Rectal smooth muscle tissue (tissue), 1 donor: ENCODE results near the gene SH3TC2.
"Not testable (repeated sequence)": the region's sequence is repeated elsewhere in the genome, so short reads cannot be mapped to it uniquely, and the experiment has no call there.

Experiments used
- H3K27ac ChIP-seq: one replicate; pipeline ENCODE4 v1.7.0; 2013; ENCODE audit warnings: low read depth, low read length, inconsistent platforms
- H3K27me3 ChIP-seq: one replicate; pipeline ENCODE4 v1.7.0; 2013; ENCODE audit warnings: low read length; ENCODE audit not compliant: control insufficient read depth, insufficient read depth
- H3K36me3 ChIP-seq: one replicate; pipeline ENCODE4 v1.7.0; 2013; ENCODE audit warnings: low read length; ENCODE audit not compliant: control insufficient read depth, insufficient read depth
- H3K4me1 ChIP-seq: one replicate; pipeline ENCODE4 v1.7.0; 2013; ENCODE audit warnings: low read length; ENCODE audit not compliant: control insufficient read depth, insufficient read depth
- H3K4me3 ChIP-seq: one replicate; pipeline ENCODE4 v1.7.0; 2013; ENCODE audit warnings: low read length
- H3K9ac ChIP-seq: one replicate; pipeline ENCODE4 v1.7.0; 2013; ENCODE audit warnings: low read length

Gene SH3TC2

DNA sequence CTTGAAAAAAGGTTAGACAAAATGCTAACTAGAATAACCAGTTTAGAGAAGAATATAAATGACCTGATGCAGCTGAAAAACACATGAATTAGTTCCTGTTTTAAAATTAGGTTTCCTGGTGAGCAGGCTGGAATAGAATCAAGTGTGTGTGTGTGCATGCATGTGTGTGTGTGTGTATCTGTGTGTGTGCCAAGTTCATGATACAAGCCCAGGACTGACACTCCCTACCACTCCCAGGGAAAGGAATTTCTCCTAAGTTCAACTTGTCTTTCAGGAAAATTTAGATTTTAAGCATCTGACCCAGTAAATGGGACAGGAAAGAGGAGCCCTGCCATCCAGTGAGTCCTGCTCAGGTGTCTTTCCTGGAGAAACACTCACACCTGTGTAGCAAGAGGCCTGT, 11.2 kb upstream of the SH3TC2 start:
- H3K27ac ChIP-seq, H3K36me3 ChIP-seq, H3K4me3 ChIP-seq, H3K27me3 ChIP-seq, H3K9ac ChIP-seq, H3K4me1 ChIP-seq: not testable (repeated sequence)

DNA sequence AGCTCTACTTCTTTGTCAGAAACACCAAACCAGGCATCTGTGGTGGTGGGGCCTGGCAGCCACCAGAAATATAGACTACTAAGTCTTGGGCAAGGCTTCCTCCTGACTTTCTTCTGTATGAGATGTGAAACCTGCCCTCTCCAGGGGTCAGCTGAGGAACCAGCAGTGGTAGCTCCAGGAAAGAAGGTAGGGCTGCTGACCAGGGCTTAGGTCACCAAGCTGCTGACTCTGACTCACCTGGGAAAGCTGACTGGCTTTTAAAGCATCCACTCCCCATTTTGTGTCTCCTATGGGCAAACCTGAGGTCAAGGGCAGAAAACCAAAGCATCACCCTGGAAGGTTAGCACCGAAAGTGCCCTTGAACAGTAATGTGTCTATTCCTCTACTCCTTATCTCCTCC, 10.4 kb upstream of the SH3TC2 start:
- Histone ChIP-seq H3K27ac (no peak overlapping the region), H3K27me3 (no peaks in the 10 kb centered on the region), H3K9ac (no peak overlapping the region), H3K4me3 (no peak overlapping the region), H3K4me1 (no peaks in the 10 kb centered on the region), H3K36me3 (no peaks in the 10 kb centered on the region)

DNA sequence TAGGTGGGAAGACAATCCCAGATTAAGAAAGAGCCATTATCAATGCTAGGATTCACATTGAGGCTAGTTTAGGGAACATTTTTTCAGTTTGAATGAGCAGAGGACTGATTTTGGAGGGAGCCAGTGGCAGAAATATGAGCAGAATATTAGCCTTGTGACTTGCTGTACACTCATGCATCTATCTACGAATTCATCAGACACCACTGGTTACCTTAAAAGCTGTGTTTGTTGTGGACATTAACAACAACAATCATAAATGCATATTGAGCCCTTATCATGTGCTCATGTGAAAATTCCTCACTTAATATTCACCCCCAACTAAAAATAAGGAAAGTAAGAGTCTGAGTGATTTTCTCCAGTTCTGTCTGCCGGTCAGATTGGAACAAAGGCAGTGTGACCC, 9.9 kb upstream of the SH3TC2 start:
- no peak overlapping the region for H3K9ac ChIP-seq
- H3K27me3 ChIP-seq: no peaks in the 10 kb centered on the region
- H3K36me3 ChIP-seq: no peaks in the 10 kb centered on the region
- no peak overlapping the region for H3K4me3 ChIP-seq
- H3K4me1 ChIP-seq: no peaks in the 10 kb centered on the region
- no peak overlapping the region for H3K27ac ChIP-seq

DNA sequence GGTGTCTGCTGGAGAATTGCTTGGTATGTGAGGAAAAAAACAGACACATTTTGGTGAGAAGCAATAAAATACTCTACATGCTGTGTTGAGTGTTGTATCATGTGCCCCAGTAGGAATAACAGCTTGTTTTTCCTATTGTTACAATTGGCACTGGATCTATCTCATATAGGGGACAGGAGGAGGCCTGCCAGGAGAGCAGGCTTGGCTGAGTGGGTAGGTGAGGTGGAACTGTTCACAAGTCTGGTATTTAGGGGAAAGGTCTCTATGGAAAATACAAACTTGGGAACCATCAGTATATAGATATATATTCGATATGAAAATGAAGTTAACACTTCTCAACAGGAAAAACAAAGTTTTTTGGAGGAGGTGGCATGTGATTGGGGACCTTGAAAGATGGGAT, 9.5 kb upstream of the SH3TC2 start:
- H3K27ac ChIP-seq: no peak overlapping the region
- H3K36me3 ChIP-seq: no peaks in the 10 kb centered on the region
- no peaks in the 10 kb centered on the region for H3K27me3 ChIP-seq
- no peak overlapping the region for H3K4me3 ChIP-seq
- H3K4me1 ChIP-seq: no peaks in the 10 kb centered on the region
- H3K9ac ChIP-seq: no peak overlapping the region

DNA sequence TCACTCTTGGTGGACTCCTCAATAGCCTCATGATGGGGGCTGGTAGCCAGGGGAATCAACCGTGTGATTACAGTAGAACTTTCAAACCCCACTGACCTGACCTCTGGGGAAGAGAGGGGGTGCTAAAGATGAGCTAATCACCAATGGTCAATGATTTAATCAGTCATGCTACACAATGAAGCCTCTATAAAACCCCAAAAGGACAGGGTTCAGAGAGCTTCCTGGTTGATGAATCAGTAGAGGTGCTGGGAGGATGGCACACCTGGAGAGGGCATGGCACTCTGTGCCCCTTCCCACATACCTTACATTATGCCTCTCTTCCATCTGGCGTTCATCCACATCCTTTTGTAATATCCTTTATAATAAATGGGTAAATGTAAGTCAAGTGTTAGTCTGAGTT, 8.9 kb upstream of the SH3TC2 start:
- no peaks in the 10 kb centered on the region for H3K27me3 ChIP-seq
- no peak overlapping the region for H3K9ac ChIP-seq
- no peaks in the 10 kb centered on the region for H3K4me1 ChIP-seq
- H3K36me3 ChIP-seq: no peaks in the 10 kb centered on the region
- no peak overlapping the region for H3K4me3 ChIP-seq
- H3K27ac ChIP-seq: no peak overlapping the region

GRCh38 chr5:149071216-149071615, 8.4 kb upstream of the SH3TC2 start:
- Histone ChIP-seq H3K4me3 (no peak overlapping the region), H3K36me3 (no peaks in the 10 kb centered on the region), H3K27me3 (no peaks in the 10 kb centered on the region), H3K4me1 (no peaks in the 10 kb centered on the region), H3K27ac (no peak overlapping the region), H3K9ac (no peak overlapping the region)

DNA sequence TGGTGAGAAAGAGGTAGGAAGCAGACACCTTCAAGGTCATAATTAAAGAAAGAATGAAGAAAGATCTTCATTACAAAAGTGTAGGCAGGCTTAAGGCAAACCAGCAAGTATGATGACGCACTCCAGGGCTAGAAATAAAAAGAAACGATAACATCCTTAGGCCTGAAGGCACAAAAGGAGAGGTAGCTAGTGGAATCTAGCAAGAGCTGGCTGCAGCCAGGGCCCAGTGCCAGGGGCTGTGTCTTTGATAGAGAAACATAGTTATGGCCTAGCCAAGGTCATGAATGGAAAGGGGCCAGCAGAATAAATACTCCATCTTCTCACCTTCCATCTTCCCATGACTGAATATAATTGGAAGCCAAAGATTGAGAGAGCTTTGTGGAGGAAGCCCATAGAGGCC, 6.8 kb upstream of the SH3TC2 start:
- no peak overlapping the region for H3K9ac ChIP-seq
- no peak overlapping the region for H3K4me3 ChIP-seq
- H3K4me1 ChIP-seq: no peaks in the 10 kb centered on the region
- no peaks in the 10 kb centered on the region for H3K27me3 ChIP-seq
- H3K36me3 ChIP-seq: no peaks in the 10 kb centered on the region
- no peak overlapping the region for H3K27ac ChIP-seq

DNA sequence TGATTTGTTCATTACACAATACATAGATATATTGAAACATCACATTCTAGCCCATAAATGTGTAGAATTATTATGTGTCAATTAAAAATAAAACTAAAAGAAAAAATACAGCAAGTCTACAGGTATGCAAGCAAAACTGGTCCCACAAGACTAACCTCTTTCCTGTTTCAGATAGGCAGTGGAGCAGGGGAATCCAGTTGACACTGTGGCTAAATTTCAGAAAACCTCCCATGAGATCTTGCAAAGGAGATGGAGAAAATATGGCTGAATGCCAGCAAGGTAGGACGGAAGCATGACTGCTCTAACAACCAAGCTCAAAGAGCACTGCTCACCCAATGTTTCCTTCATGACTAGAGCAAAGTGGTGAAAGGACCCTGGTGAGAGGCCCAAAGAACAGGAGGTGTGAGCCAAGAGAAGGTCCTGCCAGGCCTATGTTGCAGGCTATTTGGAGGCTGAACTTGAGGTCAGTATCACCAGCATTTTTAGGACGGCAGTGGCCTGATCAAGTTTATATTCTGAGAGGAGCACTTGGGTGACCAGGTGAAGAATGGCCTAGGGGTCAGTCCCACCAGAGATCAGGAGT, 1.1 kb upstream of the SH3TC2 start:
- H3K4me3 ChIP-seq: no peak overlapping the region
- no peak overlapping the region for H3K9ac ChIP-seq

DNA sequence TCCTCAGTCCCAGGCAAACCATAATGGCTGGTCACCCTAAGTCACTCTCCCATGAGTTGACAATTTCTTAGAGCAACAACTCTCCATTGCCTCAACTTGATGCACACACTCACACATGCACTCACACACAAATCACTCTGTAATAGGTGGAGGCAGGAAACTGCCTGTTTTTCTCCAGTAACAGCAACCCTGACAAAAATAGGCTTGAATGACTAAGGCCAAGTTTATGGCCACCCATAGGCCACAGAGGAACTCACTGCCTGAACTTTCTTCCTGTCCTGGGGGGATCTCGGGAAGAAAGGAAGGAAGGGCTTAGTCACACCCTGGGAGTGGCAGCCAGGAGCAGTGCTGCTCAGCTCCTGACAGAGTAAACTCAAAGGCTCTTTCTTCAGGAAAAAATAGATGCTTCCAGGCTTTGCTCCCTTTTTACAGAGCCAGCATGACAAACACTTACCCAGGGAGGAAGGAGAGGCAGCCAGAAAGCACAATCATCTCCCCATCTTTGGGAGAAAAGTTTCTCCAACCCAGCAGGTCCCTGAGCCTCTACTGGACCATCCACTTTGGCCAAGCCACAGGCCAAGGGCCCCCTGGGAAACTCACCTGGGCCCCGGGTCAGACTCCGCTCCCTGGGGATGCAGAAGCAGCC, 368 bp downstream of the SH3TC2 start:
- no peak overlapping the region for H3K4me3 ChIP-seq

More for the DNA sequence above, 1.1 kb upstream of the SH3TC2 start:
- Histone ChIP-seq H3K27me3 (no peaks in the 10 kb centered on the region), H3K4me1 (no peaks in the 10 kb centered on the region), H3K27ac (no peak overlapping the region), H3K36me3 (no peaks in the 10 kb centered on the region)

GRCh38 chr5:149061341-149061740, 1.5 kb downstream of the SH3TC2 start:
- Histone ChIP-seq H3K4me3 (no peak overlapping the region), H3K9ac (no peak overlapping the region), H3K4me1 (no peaks in the 10 kb centered on the region), H3K27ac (no peak overlapping the region), H3K27me3 (no peaks in the 10 kb centered on the region), H3K36me3 (no peaks in the 10 kb centered on the region)

More for the DNA sequence above, 368 bp downstream of the SH3TC2 start:
- no peak overlapping the region for H3K9ac ChIP-seq
- H3K4me1 ChIP-seq: no peaks in the 10 kb centered on the region
- no peaks in the 10 kb centered on the region for H3K27me3 ChIP-seq
- H3K27ac ChIP-seq: no peak overlapping the region
- H3K36me3 ChIP-seq: no peaks in the 10 kb centered on the region

- no peaks in the 10 kb centered on the region for H3K27me3 ChIP-seq
- no peaks in the 10 kb centered on the region for H3K36me3 ChIP-seq
- no peak overlapping the region for H3K4me3 ChIP-seq
- H3K9ac ChIP-seq: no peak overlapping the region
- H3K27ac ChIP-seq: no peak overlapping the region
- H3K4me1 ChIP-seq: no peaks in the 10 kb centered on the region
Observed at GRCh38 chr5:149060325-149060724, 2.5 kb downstream of the SH3TC2 start.

GRCh38 chr5:149056616-149057165, 6.2 kb downstream of the SH3TC2 start:
- no peak overlapping the region for H3K4me3 ChIP-seq
- H3K27me3 ChIP-seq: no peaks in the 10 kb centered on the region
- H3K36me3 ChIP-seq: no peaks in the 10 kb centered on the region
- H3K4me1 ChIP-seq: no peaks in the 10 kb centered on the region
- no peak overlapping the region for H3K9ac ChIP-seq
- H3K27ac ChIP-seq: no peak overlapping the region

DNA sequence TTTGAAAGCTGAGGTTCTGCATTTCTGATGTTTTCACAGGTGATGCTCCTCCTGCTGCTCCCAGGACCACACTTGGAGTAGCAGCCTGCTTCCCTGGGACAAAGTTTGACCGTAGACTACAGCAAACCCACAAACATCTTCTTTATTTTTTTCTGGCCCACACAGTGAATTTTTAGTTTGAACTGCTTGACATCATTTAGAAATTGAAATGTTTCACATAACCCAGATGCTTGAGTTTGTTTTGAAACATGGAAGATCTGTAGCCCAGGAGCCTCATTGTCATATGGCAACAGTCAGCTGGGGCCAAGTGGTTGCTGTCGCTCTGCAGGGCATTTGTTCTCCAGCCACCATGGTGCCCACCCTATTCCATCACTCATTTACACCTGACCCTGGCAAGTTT, 8.4 kb downstream of the SH3TC2 start:
- H3K9ac ChIP-seq: no peak overlapping the region
- H3K27ac ChIP-seq: no peak overlapping the region
- no peak overlapping the region for H3K4me3 ChIP-seq
- H3K27me3 ChIP-seq: no peaks in the 10 kb centered on the region
- H3K4me1 ChIP-seq: no peaks in the 10 kb centered on the region
- no peaks in the 10 kb centered on the region for H3K36me3 ChIP-seq
